OCI-LY1 (cell line): Measurements from ENCODE around the gene DRAP1.

ENCODE experiments used
- EZH2 ChIP-seq: fragments of 200-600 bp; sonication (generic), shearing (Covaris generic); IDR thresholded peaks from 2 replicates; pipeline ENCODE4 v1.8.0; 2017; ENCODE audit warnings: borderline replicate concordance, mixed run types, mild to moderate bottlenecking, antibody characterized with exemption, low read length, moderate library complexity, mixed read lengths
- TF ChIP-seq, protein P1 (sequence below): fragments of 200-600 bp; sonication (generic), shearing (Covaris generic); IDR thresholded peaks from 2 replicates; pipeline ENCODE4 v1.5.1; 2017; ENCODE audit warnings: mild to moderate bottlenecking, antibody characterized with exemption, low read length, moderate library complexity, mixed read lengths

DNA sequence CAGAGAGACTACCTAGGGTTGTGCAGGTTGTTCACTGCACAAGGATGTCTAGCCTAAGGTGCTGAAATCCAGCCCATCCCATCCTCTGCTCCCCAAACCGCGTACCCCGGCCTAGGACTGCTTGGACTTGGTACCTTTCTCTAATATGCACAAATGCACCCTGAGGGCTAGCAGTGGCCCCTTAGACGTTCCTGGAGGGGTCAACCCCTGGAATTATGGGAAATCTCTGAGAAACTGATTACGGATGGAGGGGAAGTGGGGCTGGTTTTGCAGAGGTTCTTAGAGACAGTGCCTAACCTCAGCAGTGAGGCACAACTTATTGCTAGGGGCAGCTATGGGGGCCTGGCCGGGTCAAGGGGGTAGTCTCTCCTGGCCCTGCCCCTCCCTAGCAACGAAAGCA, 2.8 kb upstream of the DRAP1 start:
- TF ChIP-seq, protein P1, sequence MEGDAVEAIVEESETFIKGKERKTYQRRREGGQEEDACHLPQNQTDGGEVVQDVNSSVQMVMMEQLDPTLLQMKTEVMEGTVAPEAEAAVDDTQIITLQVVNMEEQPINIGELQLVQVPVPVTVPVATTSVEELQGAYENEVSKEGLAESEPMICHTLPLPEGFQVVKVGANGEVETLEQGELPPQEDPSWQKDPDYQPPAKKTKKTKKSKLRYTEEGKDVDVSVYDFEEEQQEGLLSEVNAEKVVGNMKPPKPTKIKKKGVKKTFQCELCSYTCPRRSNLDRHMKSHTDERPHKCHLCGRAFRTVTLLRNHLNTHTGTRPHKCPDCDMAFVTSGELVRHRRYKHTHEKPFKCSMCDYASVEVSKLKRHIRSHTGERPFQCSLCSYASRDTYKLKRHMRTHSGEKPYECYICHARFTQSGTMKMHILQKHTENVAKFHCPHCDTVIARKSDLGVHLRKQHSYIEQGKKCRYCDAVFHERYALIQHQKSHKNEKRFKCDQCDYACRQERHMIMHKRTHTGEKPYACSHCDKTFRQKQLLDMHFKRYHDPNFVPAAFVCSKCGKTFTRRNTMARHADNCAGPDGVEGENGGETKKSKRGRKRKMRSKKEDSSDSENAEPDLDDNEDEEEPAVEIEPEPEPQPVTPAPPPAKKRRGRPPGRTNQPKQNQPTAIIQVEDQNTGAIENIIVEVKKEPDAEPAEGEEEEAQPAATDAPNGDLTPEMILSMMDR: no peak
- no peak for TF ChIP-seq EZH2
